ENCODE results near the gene ABCA13.

- TF ChIP-seq, protein P1, sequence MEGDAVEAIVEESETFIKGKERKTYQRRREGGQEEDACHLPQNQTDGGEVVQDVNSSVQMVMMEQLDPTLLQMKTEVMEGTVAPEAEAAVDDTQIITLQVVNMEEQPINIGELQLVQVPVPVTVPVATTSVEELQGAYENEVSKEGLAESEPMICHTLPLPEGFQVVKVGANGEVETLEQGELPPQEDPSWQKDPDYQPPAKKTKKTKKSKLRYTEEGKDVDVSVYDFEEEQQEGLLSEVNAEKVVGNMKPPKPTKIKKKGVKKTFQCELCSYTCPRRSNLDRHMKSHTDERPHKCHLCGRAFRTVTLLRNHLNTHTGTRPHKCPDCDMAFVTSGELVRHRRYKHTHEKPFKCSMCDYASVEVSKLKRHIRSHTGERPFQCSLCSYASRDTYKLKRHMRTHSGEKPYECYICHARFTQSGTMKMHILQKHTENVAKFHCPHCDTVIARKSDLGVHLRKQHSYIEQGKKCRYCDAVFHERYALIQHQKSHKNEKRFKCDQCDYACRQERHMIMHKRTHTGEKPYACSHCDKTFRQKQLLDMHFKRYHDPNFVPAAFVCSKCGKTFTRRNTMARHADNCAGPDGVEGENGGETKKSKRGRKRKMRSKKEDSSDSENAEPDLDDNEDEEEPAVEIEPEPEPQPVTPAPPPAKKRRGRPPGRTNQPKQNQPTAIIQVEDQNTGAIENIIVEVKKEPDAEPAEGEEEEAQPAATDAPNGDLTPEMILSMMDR (IDR thresholded peaks at IDR 0.05), result no peak
- TF ChIP-seq POLR2A (IDR thresholded peaks at IDR 0.05), result no peak
These were observed 125.7 kb downstream of the ABCA13 start for GRCh38 chr7:48296966-48297365.
